Tibial artery (tissue), 4 donors: ENCODE results near the gene ZAR1L.

ENCODE experiments used
- DNase-seq, 2 donors: peaks; one replicate each; pipeline ENCODE4 v3.0.0-alpha.2; 2019
- H3K27ac ChIP-seq, 2 donors: fragments of 200-600 bp; sonication (generic) in 1 of 2; 1 replicate in 1 of 2; 2 replicates in 1 of 2; pipeline ENCODE4 v1.5.1; 2018 to 2019; ENCODE audit warnings: mild to moderate bottlenecking in 1 of 2
- H3K27me3 ChIP-seq, 2 donors: fragments of 200-600 bp; sonication (generic) in 1 of 2; one replicate each; pipeline versions ENCODE4 v1.5.1 to v1.6.0; 2016 to 2019
- H3K36me3 ChIP-seq, 3 donors: fragments of 200-600 bp; sonication (generic) in 2 of 3; one replicate each; pipeline ENCODE4 v1.5.1; 2016 to 2019; ENCODE audit warnings: mild to moderate bottlenecking in 2 of 3
- H3K4me1 ChIP-seq, 4 donors: fragments of 200-600 bp; sonication (generic) in 2 of 4; 1 replicate in 3 of 4; 2 replicates in 1 of 4; pipeline ENCODE4 v1.5.1; 2016 to 2019
- H3K4me3 ChIP-seq, 2 donors: fragments of 200-600 bp; sonication (generic) in 1 of 2; 1 replicate in 1 of 2; 2 replicates in 1 of 2; pipeline ENCODE4 v1.5.1; 2018 to 2019; ENCODE audit warnings: mild to moderate bottlenecking in 2 of 2
- H3K9me3 ChIP-seq, 3 donors: fragments of 200-600 bp; sonication (generic) in 1 of 3; one replicate each; pipeline ENCODE4 v1.5.1; 2016 to 2019
- CTCF ChIP-seq, 2 experiments: fragments of 200-600 bp in 1 of 2; fragments of 450-650 bp in 1 of 2; IDR thresholded peaks; one replicate each; pipeline ENCODE4 v1.5.1; 2017 to 2019; ENCODE audit warnings: antibody characterized with exemption in 2 of 2, mild to moderate bottlenecking in 1 of 2, moderate library complexity in 1 of 2
- intact Hi-C: fragments of 100-400 bp; cut with DNase I; formaldehyde crosslinking; loops from one replicate; pipeline ENCODE4 v1.15.0; 2023; ENCODE audit warnings: low total_unique reads

The ZAR1L gene

GRCh38 chr13:32272021-32272683 is 43.0 kb downstream of the ZAR1L start:
- intact Hi-C loops: no loop called here
- no peak for TF ChIP-seq CTCF (IDR thresholded peaks at IDR 0.05)
- H3K9me3 ChIP-seq: no peaks in the 10 kb centered on the region
- H3K36me3 ChIP-seq: peaks cover 63 to 76% (median 74%) of the 10 kb centered on the region in 3 donors
- H3K27ac ChIP-seq: no peak overlapping the region
- H3K27me3 ChIP-seq: no peaks in the 10 kb centered on the region
- no peaks in the 10 kb centered on the region for H3K4me1 ChIP-seq
- H3K4me3 ChIP-seq: no peak overlapping the region
- no peak for DNase-seq

- Histone ChIP-seq H3K9me3 (no peaks in the 10 kb centered on the region), H3K4me3 (no peak overlapping the region), H3K27me3 (no peaks in the 10 kb centered on the region), H3K36me3 (peaks cover 67 to 78% (median 78%) of the 10 kb centered on the region in 3 donors), H3K4me1 (peaks cover 0 to 9% (median 4%) of the 10 kb centered on the region in 4 donors), H3K27ac (no peak overlapping the region)
- intact Hi-C loops: no loop called here
- peak; percentile 24 to 25 for TF ChIP-seq CTCF (IDR thresholded peaks at IDR 0.05)
- no peak for DNase-seq
These were observed 47.2 kb downstream of the ZAR1L start for GRCh38 chr13:32267836-32268439.

- Histone ChIP-seq H3K4me3 (no peak overlapping the region), H3K9me3 (no peaks in the 10 kb centered on the region), H3K27ac (no peak overlapping the region), H3K27me3 (no peaks in the 10 kb centered on the region), H3K36me3 (peaks cover 64 to 82% (median 71%) of the 10 kb centered on the region in 3 donors), H3K4me1 (peaks cover 0 to 23% (median 19%) of the 10 kb centered on the region in 4 donors)
- intact Hi-C loops: no loop called here
- no peak for TF ChIP-seq CTCF (IDR thresholded peaks at IDR 0.05)
- no peak for DNase-seq
These were observed 49.0 kb downstream of the ZAR1L start for GRCh38 chr13:32266130-32266529.

- no peaks in the 10 kb centered on the region for H3K27me3 ChIP-seq
- DNase-seq: no peak
- H3K36me3 ChIP-seq: peaks cover 60 to 78% (median 67%) of the 10 kb centered on the region in 3 donors
- intact Hi-C loops: no loop called here
- no peak overlapping the region for H3K27ac ChIP-seq
- H3K4me3 ChIP-seq: no peak overlapping the region
- no peak for TF ChIP-seq CTCF (IDR thresholded peaks at IDR 0.05)
- no peaks in the 10 kb centered on the region for H3K9me3 ChIP-seq
- H3K4me1 ChIP-seq: peaks cover 0 to 27% (median 23%) of the 10 kb centered on the region in 4 donors
These were observed 49.4 kb downstream of the ZAR1L start for GRCh38 chr13:32265726-32266125.

GRCh38 chr13:32264407-32264806 is 50.8 kb downstream of the ZAR1L start:
- H3K36me3 ChIP-seq: peaks cover 53 to 71% (median 53%) of the 10 kb centered on the region in 3 donors
- no peak overlapping the region for H3K4me3 ChIP-seq
- peak; percentile 71 to 74 for DNase-seq
- H3K4me1 ChIP-seq: peaks cover 0 to 37% (median 29%) of the 10 kb centered on the region in 4 donors
- intact Hi-C loops: no loop called here
- no peaks in the 10 kb centered on the region for H3K27me3 ChIP-seq
- no peak for TF ChIP-seq CTCF (IDR thresholded peaks at IDR 0.05)
- peak overlapping the region; percentile 2 to 44 for H3K27ac ChIP-seq
- H3K9me3 ChIP-seq: no peaks in the 10 kb centered on the region
